NT2/D1 (cell line): ENCODE measurements around the gene CPLX1.

Source experiments
- SUZ12 ChIP-seq: IDR thresholded peaks from 2 replicates; pipeline ENCODE4 v1.6.1; 2011; ENCODE audit not compliant: insufficient read length, insufficient read depth; ENCODE audit errors: extremely low read depth
- YY1 ChIP-seq: IDR thresholded peaks from 2 replicates; pipeline ENCODE4 v1.6.1; 2011; ENCODE audit not compliant: insufficient read length, insufficient read depth
- ZNF274 ChIP-seq: IDR thresholded peaks from 2 replicates; pipeline ENCODE4 v1.6.1; 2011; ENCODE audit warnings: mild to moderate bottlenecking, low read depth, low read length

DNA sequence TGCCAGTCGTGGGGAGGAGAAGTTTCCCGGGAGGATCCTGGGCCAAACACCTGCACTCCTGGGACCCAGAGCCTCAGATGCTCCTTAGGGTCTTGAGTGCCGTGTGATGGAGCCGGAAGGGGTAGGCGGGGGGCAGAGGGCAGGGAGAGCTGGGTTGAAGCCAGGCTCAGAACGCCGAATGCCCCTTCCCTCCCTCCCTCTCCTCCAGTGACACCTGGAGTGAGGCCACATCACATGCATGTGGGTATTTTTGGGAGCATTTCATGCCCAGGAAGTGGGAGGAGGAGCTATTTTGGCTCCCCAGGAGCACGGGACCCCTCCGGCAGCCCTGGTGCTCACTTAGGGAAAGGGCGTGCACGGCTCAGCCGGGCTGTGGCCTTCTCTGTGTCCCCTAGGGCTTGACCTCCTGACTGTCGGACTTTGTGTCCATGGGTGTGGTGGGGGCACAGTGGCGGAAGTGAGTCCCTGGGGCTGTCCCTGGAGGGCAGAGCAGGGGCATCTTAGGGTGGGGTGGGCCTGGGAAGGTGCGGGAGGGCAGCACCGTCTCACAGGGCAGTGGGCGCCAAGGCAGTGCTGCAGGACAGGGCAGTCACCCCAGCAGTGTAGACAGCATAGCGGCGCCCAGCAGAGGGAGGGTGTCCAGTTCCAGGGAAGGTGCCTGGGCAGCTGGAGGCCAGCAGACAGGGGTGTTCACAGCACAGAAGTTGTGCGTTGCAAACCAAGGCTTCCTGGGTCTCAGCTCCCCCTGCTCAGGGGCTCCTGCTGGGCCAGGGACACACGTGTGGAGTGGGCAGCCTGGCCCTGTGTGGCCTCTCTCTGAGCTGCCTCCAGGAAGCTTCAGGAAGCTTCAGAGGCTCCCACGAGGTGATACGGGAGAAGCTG is 4.9 kb upstream of the CPLX1 start:
- TF ChIP-seq SUZ12 (no peak), ZNF274 (no peak), YY1 (no peak)
